PFSK-1 (cell line): ENCODE results near the gene BLACAT1.

Experiments
- SIN3A ChIP-seq: IDR thresholded peaks from 2 replicates; pipeline ENCODE4 v1.6.1; 2012; ENCODE audit warnings: mild to moderate bottlenecking, low read length, moderate library complexity, borderline replicate concordance; ENCODE audit not compliant: insufficient read depth
- TF ChIP-seq, protein P1 (sequence below), 2 experiments: IDR thresholded peaks; 2 replicates each; pipeline versions ENCODE4 v1.6.1 to v1.8.0; 2011 to 2012; ENCODE audit warnings: low read depth in 2 of 2, low read length in 2 of 2, control low read depth in 1 of 2, inconsistent platforms in 1 of 2, mild to moderate bottlenecking in 1 of 2, moderate library complexity in 1 of 2; ENCODE audit not compliant: insufficient read depth in 1 of 2

DNA sequence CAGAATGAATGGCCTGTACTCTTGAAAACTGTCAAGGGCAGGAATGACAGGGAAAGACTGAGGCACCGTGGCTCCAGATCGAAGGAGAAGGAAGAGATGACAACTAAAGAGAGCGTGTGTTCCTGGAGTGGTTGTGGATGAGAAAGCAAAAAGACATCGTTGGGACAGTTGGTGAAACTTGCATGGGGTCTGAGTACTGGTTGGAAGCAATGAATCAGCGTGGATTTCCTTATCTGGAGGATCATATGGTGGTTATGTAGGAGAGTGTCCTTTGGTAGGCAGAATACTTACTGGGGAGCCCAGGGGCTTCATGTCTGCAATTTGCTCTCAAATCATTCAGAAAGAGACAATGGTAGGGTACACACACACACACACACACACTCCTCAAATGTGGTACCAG lies 47.9 kb downstream of the BLACAT1 start:
- TF ChIP-seq, protein P1, sequence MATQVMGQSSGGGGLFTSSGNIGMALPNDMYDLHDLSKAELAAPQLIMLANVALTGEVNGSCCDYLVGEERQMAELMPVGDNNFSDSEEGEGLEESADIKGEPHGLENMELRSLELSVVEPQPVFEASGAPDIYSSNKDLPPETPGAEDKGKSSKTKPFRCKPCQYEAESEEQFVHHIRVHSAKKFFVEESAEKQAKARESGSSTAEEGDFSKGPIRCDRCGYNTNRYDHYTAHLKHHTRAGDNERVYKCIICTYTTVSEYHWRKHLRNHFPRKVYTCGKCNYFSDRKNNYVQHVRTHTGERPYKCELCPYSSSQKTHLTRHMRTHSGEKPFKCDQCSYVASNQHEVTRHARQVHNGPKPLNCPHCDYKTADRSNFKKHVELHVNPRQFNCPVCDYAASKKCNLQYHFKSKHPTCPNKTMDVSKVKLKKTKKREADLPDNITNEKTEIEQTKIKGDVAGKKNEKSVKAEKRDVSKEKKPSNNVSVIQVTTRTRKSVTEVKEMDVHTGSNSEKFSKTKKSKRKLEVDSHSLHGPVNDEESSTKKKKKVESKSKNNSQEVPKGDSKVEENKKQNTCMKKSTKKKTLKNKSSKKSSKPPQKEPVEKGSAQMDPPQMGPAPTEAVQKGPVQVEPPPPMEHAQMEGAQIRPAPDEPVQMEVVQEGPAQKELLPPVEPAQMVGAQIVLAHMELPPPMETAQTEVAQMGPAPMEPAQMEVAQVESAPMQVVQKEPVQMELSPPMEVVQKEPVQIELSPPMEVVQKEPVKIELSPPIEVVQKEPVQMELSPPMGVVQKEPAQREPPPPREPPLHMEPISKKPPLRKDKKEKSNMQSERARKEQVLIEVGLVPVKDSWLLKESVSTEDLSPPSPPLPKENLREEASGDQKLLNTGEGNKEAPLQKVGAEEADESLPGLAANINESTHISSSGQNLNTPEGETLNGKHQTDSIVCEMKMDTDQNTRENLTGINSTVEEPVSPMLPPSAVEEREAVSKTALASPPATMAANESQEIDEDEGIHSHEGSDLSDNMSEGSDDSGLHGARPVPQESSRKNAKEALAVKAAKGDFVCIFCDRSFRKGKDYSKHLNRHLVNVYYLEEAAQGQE (IDR thresholded peaks at IDR 0.05; ENCODE audit: insufficient read depth in 1 of 2, low read depth in 2 of 2, low read length in 2 of 2) = no peak
- TF ChIP-seq SIN3A = no peak
